Endothelial cell (in vitro differentiated cells): ENCODE results near the gene INSRR. TPM values are rescaled to one million over a fixed set of nuclear protein-coding genes. Genes with fewer than 3 reads are reported as not detected.

Source experiments
- DNase-seq: peaks from one replicate; pipeline ENCODE4 v3.0.0; 2021; ENCODE audit warnings: low spot score
- H3K27ac Mint-ChIP-seq: one replicate; pipeline ENCODE4 v1.8.0; 2021; ENCODE audit warnings: mixed read lengths, inconsistent platforms; ENCODE audit not compliant: unreplicated experiment
- H3K27me3 Mint-ChIP-seq: one replicate; pipeline ENCODE4 v1.8.0; 2021; ENCODE audit warnings: mild to moderate bottlenecking, moderate library complexity, mixed read lengths, inconsistent platforms; ENCODE audit not compliant: unreplicated experiment
- H3K36me3 Mint-ChIP-seq: one replicate; pipeline ENCODE4 v1.8.0; 2021; ENCODE audit warnings: mild to moderate bottlenecking, low read depth, mixed read lengths, inconsistent platforms; ENCODE audit not compliant: unreplicated experiment
- H3K4me1 Mint-ChIP-seq: one replicate; pipeline ENCODE4 v1.8.0; 2021; ENCODE audit warnings: mild to moderate bottlenecking, mixed read lengths, inconsistent platforms; ENCODE audit not compliant: unreplicated experiment
- H3K4me3 Mint-ChIP-seq: one replicate; pipeline ENCODE4 v1.8.0; 2021; ENCODE audit warnings: mild to moderate bottlenecking, mixed read lengths, inconsistent platforms; ENCODE audit not compliant: unreplicated experiment
- H3K9me3 Mint-ChIP-seq: one replicate; pipeline ENCODE4 v1.8.0; 2021; ENCODE audit warnings: mixed read lengths, inconsistent platforms; ENCODE audit not compliant: unreplicated experiment
- total RNA-seq: library from RNA; stranded (reverse); fragmentation: NEBNext Ultra II Directional; extraction: Animal tissue kit (Norgen Biotek cat#: 25700); gene quantifications from one replicate; pipeline ENCODE4 v1.2.1, GENCODE V29; 2021; ENCODE audit not compliant: unreplicated experiment
- TF ChIP-seq, protein P1 (sequence below): fragments of 200-600 bp; sonication (generic); IDR thresholded peaks from one replicate; pipeline ENCODE4 v1.5.0; 2021; ENCODE audit warnings: antibody characterized with exemption; ENCODE audit not compliant: unreplicated experiment

INSRR gene
- total RNA-seq, 1 donor from 2014 or later: not detected

DNA sequence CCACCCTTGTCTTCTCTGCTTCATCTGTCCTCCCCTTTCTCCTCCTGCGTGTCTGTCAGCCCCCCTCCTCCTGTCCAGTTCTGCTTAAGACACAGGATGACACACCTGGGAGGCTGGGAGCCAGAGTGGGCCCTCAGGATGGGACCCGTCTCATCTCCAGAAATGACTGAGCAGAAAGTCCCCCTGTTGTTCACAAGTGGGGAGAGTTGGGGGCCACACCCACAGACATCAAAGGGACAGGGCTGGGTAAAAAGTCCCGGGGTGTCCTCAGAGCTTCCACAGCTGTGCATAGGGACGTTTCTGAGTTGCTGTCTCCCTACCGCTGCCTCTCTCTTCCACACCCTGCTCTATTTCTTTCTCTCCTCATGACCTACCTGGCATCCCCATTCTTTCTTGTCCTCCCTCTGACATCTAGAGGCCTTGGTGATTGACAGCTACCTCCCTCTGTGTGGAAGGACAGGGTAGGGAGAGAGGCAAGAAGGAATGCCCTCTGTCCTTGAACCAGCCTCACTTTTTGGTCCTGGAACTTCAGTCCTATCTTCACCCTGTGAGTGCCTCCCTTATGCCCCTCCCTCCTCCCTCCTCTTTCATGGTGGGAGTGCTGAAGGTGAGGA, 22.8 kb downstream of the INSRR start:
- Mint-ChIP-seq H3K4me1 (no peaks in the 10 kb centered on the region), H3K27me3 (peaks cover 4% of the 10 kb centered on the region), H3K27ac (no peak overlapping the region), H3K36me3 (no peaks in the 10 kb centered on the region), H3K4me3 (no peak overlapping the region), H3K9me3 (no peaks in the 10 kb centered on the region)
- TF ChIP-seq, protein P1, sequence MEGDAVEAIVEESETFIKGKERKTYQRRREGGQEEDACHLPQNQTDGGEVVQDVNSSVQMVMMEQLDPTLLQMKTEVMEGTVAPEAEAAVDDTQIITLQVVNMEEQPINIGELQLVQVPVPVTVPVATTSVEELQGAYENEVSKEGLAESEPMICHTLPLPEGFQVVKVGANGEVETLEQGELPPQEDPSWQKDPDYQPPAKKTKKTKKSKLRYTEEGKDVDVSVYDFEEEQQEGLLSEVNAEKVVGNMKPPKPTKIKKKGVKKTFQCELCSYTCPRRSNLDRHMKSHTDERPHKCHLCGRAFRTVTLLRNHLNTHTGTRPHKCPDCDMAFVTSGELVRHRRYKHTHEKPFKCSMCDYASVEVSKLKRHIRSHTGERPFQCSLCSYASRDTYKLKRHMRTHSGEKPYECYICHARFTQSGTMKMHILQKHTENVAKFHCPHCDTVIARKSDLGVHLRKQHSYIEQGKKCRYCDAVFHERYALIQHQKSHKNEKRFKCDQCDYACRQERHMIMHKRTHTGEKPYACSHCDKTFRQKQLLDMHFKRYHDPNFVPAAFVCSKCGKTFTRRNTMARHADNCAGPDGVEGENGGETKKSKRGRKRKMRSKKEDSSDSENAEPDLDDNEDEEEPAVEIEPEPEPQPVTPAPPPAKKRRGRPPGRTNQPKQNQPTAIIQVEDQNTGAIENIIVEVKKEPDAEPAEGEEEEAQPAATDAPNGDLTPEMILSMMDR: no peak
- DNase-seq: no peak

- TF ChIP-seq, protein P1: no peak
- Mint-ChIP-seq H3K4me3 (no peak overlapping the region), H3K4me1 (no peaks in the 10 kb centered on the region), H3K36me3 (no peaks in the 10 kb centered on the region), H3K27me3 (peaks cover 4% of the 10 kb centered on the region), H3K27ac (no peak overlapping the region), H3K9me3 (no peaks in the 10 kb centered on the region)
- no peak for DNase-seq
Measured at GRCh38 chr1:156834322-156834721, 24.6 kb downstream of the INSRR start.

- H3K9me3 Mint-ChIP-seq: no peaks in the 10 kb centered on the region
- no peak overlapping the region for H3K4me3 Mint-ChIP-seq
- TF ChIP-seq, protein P1: no peak
- no peak overlapping the region for H3K27ac Mint-ChIP-seq
- no peaks in the 10 kb centered on the region for H3K36me3 Mint-ChIP-seq
- no peak for DNase-seq
- H3K27me3 Mint-ChIP-seq: peaks cover 9% of the 10 kb centered on the region
- no peaks in the 10 kb centered on the region for H3K4me1 Mint-ChIP-seq
Measured at GRCh38 chr1:156833603-156834002, 25.3 kb downstream of the INSRR start.

- no peaks in the 10 kb centered on the region for H3K9me3 Mint-ChIP-seq
- H3K27me3 Mint-ChIP-seq: peaks cover 7% of the 10 kb centered on the region
- DNase-seq: no peak
- no peak overlapping the region for H3K27ac Mint-ChIP-seq
- TF ChIP-seq, protein P1: no peak
- no peaks in the 10 kb centered on the region for H3K4me1 Mint-ChIP-seq
- H3K36me3 Mint-ChIP-seq: no peaks in the 10 kb centered on the region
- no peak overlapping the region for H3K4me3 Mint-ChIP-seq
Measured at GRCh38 chr1:156832434-156832833, 26.5 kb downstream of the INSRR start.

DNA sequence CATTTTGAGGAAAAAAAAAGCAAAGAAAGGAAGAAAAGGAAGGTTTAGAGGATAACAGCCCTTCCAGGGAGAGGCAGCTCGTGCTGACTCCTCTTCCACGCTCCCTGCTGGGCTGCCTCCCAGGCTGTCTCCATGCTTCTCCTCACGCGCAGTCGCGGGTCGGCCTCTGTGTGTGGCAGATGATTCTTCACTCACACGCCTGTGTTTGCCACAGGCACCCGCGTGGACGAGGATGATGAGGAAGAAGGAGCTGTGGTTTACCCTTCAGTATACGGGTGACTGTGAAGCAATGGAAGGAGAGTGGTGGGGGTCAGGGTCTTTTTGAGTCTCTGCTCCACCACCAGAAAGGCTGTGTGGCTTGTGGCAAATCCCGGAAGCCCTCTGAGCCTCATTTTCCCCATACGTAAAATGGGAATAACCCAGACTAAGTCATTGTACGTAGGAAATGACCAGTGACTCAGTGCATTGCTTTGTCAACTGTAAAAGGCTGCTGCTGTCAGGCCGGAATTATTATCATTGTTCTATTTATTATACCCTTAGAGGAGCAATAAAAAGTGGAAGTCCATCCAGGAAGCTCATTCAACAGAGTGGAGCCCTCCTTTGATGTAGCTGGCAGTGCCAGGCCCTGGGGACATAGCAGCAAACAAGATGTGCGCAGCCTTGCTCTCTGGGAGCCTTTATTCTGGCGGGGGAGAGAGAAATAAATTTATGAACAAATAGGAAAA, 30.4 kb downstream of the INSRR start:
- no peak overlapping the region for H3K4me3 Mint-ChIP-seq
- TF ChIP-seq, protein P1: no peak
- H3K9me3 Mint-ChIP-seq: no peaks in the 10 kb centered on the region
- no peak for DNase-seq
- H3K27me3 Mint-ChIP-seq: peaks cover 6% of the 10 kb centered on the region
- H3K36me3 Mint-ChIP-seq: peaks cover 3% of the 10 kb centered on the region
- H3K4me1 Mint-ChIP-seq: no peaks in the 10 kb centered on the region
- no peak overlapping the region for H3K27ac Mint-ChIP-seq
